Upper lobe of left lung (tissue), 6 donors: ENCODE results near the gene EPHB1. TPM values are rescaled to one million over a fixed set of nuclear protein-coding genes. Genes with fewer than 3 reads are reported as not detected.
"Not testable (repeated sequence)": the region's sequence is repeated elsewhere in the genome, so short reads cannot be mapped to it uniquely, and the experiment has no call there.

Experiments
- ATAC-seq, 2 donors: fragments of 200-7000 bp; cut with Tn5 transposase; one replicate each; pipeline ENCODE4 v1.9.1; 2022; ENCODE audit warnings: mild to moderate bottlenecking in 2 of 2, moderate library complexity in 2 of 2; ENCODE audit not compliant: low FRiP score in 2 of 2
- DNase-seq, 2 donors: peaks; one replicate each; pipeline ENCODE4 v3.0.0-alpha.2; 2019 to 2020
- H3K27ac ChIP-seq, 4 donors: fragments of 200-600 bp; sonication (generic); one replicate each; pipeline ENCODE4 v1.5.1; 2016 to 2019
- H3K27me3 ChIP-seq, 4 donors: fragments of 200-600 bp; sonication (generic); one replicate each; pipeline ENCODE4 v1.5.1; 2017 to 2019
- H3K36me3 ChIP-seq, 4 donors: fragments of 200-600 bp; sonication (generic); one replicate each; pipeline ENCODE4 v1.5.1; 2016 to 2019
- H3K4me1 ChIP-seq, 4 donors: fragments of 200-600 bp; sonication (generic); one replicate each; pipeline ENCODE4 v1.5.1; 2018 to 2019
- H3K4me3 ChIP-seq, 4 donors: fragments of 200-600 bp; sonication (generic); one replicate each; pipeline ENCODE4 v1.5.1; 2017 to 2019; ENCODE audit warnings: mild to moderate bottlenecking in 2 of 4, moderate library complexity in 1 of 4
- H3K9me3 ChIP-seq, 4 donors: fragments of 200-600 bp; sonication (generic); one replicate each; pipeline ENCODE4 v1.5.1; 2018 to 2019
- CTCF ChIP-seq, 6 experiments: fragments of 450-650 bp in 4 of 6; fragments of 200-600 bp in 2 of 6; sonication (generic) in 2 of 6; IDR thresholded peaks; one replicate each; pipeline ENCODE4 v1.5.1; 2016 to 2019; ENCODE audit warnings: antibody characterized with exemption in 6 of 6
- EP300 ChIP-seq, 4 donors: sonication (generic); formaldehyde crosslinking; IDR thresholded peaks; one replicate each; pipeline ENCODE4 v1.5.1; 2017; ENCODE audit warnings: antibody characterized with exemption in 4 of 4, control low read depth in 2 of 4
- POLR2A ChIP-seq, 4 donors: fragments of 450-650 bp; IDR thresholded peaks; one replicate each; pipeline ENCODE4 v1.5.1; 2016 to 2017; ENCODE audit warnings: antibody characterized with exemption in 4 of 4, mild to moderate bottlenecking in 2 of 4
- POLR2AphosphoS5 ChIP-seq, 2 donors: sonication (generic); formaldehyde crosslinking; IDR thresholded peaks; one replicate each; pipeline ENCODE4 v1.5.1; 2017; ENCODE audit warnings: antibody characterized with exemption in 2 of 2
- WGBS, 2 donors: methylation state at CpG; one replicate each; pipeline ENCODE4 v1.1.5; 2017 to 2018; 5-methylcytosine and 5-hydroxymethylcytosine counted together
- total RNA-seq, 6 donors: library from RNA; depleted of rRNA in 4 of 6; stranded (reverse); fragments of >200 nt in 4 of 6; gene quantifications; one replicate each; pipeline versions ENCODE4 v1.1.0 to v1.2.1, GENCODE V29; 2016 to 2021
- donor health status: DM: no; HTN: no; CAD: no; lungs with moderate emphysema.
- donor health status: DM: no; HTN: yes; CAD: no; lungs with severe emphysema.

The EPHB1 gene
- total RNA-seq, 6 donors from 2014 or later = 1.3 to 14.6 (median 2.4) TPM; not detected in 1

DNA sequence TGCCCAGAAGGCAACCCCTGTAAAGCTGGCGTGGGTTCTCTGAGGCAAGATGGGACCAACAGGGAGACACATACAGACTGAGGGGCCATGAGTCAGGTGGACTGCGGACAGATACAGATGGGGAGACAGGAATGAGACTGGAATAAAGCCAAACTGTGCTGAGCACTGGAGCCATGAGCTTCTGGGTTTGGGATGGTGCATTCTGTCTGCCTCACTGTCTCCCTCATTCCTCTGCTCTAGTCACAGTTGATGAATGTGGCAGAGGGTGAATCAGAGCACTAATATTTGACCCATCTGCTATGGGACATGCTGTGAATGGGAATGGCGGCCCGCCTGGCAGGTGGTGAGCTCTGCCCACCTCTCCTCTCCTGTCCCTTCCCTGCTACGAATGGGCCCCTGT lies 262.9 kb downstream of the EPHB1 start:
- H3K9me3 ChIP-seq = no peaks in the 10 kb centered on the region
- no peaks in the 10 kb centered on the region for H3K4me1 ChIP-seq
- TF ChIP-seq EP300 (IDR thresholded peaks at IDR 0.05) = no peak
- no peak for TF ChIP-seq POLR2AphosphoS5 (IDR thresholded peaks at IDR 0.05)
- no peak for TF ChIP-seq CTCF (IDR thresholded peaks at IDR 0.05)
- no peak for TF ChIP-seq POLR2A (IDR thresholded peaks at IDR 0.05)
- no peaks in the 10 kb centered on the region for H3K36me3 ChIP-seq
- H3K27me3 ChIP-seq = no peaks in the 10 kb centered on the region
- H3K4me3 ChIP-seq = no peak overlapping the region
- WGBS, 2 donors = 82 to 95% methylated on average over 2 to 5 of the region's 5 CpGs
- ATAC-seq (no peak), DNase-seq (no peak)
- H3K27ac ChIP-seq = no peak overlapping the region

- H3K36me3 ChIP-seq = no peaks in the 10 kb centered on the region
These were observed 264.5 kb downstream of the EPHB1 start for GRCh38 chr3:135059580-135059979.

DNA sequence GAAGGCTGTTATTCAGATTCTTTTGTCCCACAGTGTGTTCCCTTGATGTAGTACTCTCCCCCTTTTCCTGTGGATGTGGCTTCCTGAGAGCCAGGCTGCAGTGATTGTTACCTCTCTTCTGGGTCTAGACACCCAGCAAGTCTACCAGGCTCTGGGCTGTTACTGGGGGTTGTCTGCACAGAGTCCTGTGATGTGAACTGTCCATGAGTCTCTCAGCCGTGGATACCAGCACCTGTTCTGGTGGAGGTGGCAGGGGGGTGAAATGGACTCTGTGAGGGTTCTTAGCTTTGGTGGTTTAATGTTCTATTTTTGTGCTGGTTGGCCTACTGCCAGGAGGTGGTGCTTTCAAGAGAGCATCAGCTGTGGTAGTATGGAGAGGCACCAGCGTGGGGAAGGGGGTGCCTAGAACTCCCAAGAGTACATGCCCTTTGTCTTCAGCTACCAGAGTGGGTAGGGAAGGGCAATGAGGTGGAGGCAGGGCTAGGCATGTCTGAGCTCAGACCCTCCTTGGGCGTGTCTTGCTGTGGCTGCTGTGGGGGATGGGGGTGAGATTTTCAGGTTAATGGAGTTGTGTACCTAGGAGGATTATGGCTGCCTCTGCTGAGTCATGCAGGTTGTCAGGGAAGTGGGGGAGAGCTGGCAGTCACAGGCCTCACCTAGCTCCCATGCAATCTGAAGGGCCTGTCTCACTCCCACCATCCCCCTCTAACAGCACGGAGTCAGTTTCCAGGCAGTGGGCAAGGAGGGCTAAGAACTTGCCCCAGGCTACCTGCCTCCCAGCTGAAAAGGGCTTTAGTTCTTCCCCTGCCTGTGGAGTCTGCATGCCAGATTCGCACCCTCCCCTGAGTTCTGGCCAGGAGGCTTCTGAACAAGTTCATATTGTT lies 272.0 kb downstream of the EPHB1 start:
- H3K36me3 ChIP-seq, H3K4me1 ChIP-seq, ATAC-seq, H3K4me3 ChIP-seq, H3K9me3 ChIP-seq, H3K27me3 ChIP-seq, DNase-seq, H3K27ac ChIP-seq: not testable (repeated sequence)
- 62 to 78% methylated on average over 5 of the region's 5 CpGs for WGBS, 2 donors

More at GRCh38 chr3:135059580-135059979, 264.5 kb downstream of the EPHB1 start:
- H3K4me1 ChIP-seq = no peaks in the 10 kb centered on the region
- no peaks in the 10 kb centered on the region for H3K9me3 ChIP-seq
- no peak for ATAC-seq
- no peak overlapping the region for H3K4me3 ChIP-seq
- WGBS, 2 donors = 87 to 89% methylated on average over 6 of the region's 6 CpGs
- DNase-seq = no peak
- TF ChIP-seq EP300 (IDR thresholded peaks at IDR 0.05) = no peak
- TF ChIP-seq POLR2AphosphoS5 (IDR thresholded peaks at IDR 0.05) = no peak
- TF ChIP-seq CTCF (IDR thresholded peaks at IDR 0.05) = no peak
- no peak for TF ChIP-seq POLR2A (IDR thresholded peaks at IDR 0.05)
- no peaks in the 10 kb centered on the region for H3K27me3 ChIP-seq
- no peak overlapping the region for H3K27ac ChIP-seq

DNA sequence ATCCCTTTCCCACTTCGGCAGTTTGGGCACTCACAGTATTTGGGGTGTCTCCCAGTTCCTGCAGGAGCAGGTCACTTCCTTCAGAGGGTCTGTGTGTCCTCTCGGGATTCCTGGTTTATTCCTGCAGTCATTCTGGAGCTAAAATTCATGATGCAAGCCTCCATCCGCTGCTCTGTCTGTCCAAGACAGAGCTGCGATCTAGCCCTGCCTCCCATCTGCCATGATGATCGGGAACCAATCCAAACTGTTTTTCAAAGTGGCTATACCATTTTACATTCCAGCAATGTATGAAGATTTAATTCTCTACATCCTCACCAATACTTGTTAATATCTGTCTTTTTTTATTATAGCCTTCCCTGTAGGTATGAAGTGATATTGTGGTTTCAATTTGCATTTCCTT lies 273.0 kb downstream of the EPHB1 start:
- Histone ChIP-seq H3K36me3 (no peaks in the 10 kb centered on the region), H3K4me3 (no peak overlapping the region), H3K9me3 (peaks cover 0 to 3% (median 0%) of the 10 kb centered on the region in 4 donors), H3K27ac (no peak overlapping the region), H3K27me3 (no peaks in the 10 kb centered on the region), H3K4me1 (no peaks in the 10 kb centered on the region)
- no peak for TF ChIP-seq EP300 (IDR thresholded peaks at IDR 0.05)
- no peak for TF ChIP-seq POLR2AphosphoS5 (IDR thresholded peaks at IDR 0.05)
- TF ChIP-seq POLR2A (IDR thresholded peaks at IDR 0.05) = no peak
- no peak for TF ChIP-seq CTCF (IDR thresholded peaks at IDR 0.05)
- ATAC-seq (no peak), DNase-seq (no peak)
- WGBS, 2 donors = 88 to 89% methylated on average over 5 of the region's 5 CpGs

DNA sequence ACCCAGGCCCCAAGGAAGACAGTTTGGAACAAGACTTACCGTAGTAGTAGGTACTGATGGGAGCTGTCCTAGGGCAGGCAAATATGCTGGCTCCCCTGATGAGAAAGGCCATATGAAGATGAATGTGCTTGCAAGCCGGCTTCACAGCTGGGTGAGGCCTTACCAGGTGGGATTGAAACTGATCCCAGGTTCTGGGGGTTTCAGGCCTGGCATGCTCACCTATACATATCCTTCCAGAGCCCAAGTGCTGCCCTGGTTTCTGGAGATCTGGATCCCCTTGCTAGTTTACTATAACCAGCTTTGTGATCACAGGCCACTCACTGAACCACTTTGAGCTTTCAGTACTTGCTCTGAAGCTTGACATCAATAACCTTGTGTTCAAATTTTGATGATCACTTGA lies 274.3 kb downstream of the EPHB1 start:
- WGBS, 2 donors = 84 to 93% methylated on average over 2 of the region's 2 CpGs

More for the DNA sequence above, 274.3 kb downstream of the EPHB1 start:
- no peak for TF ChIP-seq EP300 (IDR thresholded peaks at IDR 0.05)
- no peak for TF ChIP-seq CTCF (IDR thresholded peaks at IDR 0.05)
- no peak for TF ChIP-seq POLR2A (IDR thresholded peaks at IDR 0.05)
- TF ChIP-seq POLR2AphosphoS5 (IDR thresholded peaks at IDR 0.05) = no peak
- Histone ChIP-seq H3K27ac (no peak overlapping the region), H3K4me3 (no peak overlapping the region), H3K4me1 (no peaks in the 10 kb centered on the region), H3K9me3 (peaks cover 0 to 3% (median 0%) of the 10 kb centered on the region in 4 donors), H3K27me3 (no peaks in the 10 kb centered on the region), H3K36me3 (no peaks in the 10 kb centered on the region)
- DNase-seq (no peak), ATAC-seq (no peak)
